ENCODE data around the gene GLI3. TPM values are rescaled to one million over a fixed set of nuclear protein-coding genes. Genes with fewer than 3 reads are reported as not detected.

Gene GLI3
- total RNA-seq, 1 experiment from 2014 or later, result 46.2 TPM

DNA sequence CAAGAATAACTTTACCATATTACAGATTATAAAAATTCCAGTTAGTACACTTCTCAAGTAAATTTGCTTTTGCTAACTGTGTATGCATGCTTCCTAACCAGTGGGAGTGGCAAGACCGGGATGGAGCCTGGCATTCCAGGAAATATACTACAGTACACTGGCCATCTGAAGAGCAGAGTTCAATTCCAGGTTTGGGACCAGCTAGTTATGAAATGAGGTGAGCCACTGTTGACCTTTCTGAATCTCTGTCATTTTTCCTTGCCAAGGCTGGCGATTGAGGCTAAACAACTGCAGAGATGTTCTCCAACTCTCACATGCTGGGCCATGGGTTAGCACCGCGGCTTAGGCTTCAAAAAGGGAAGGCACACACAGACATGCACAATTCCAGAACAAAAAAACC is 258.2 kb downstream of the GLI3 start (continued):
- TF ChIP-seq, protein P1, sequence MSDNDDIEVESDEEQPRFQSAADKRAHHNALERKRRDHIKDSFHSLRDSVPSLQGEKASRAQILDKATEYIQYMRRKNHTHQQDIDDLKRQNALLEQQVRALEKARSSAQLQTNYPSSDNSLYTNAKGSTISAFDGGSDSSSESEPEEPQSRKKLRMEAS (CRISPR knock-in tag; IDR thresholded peaks at IDR 0.05), result no peak
- no peak for TF ChIP-seq SMAD4 (CRISPR knock-in tag; IDR thresholded peaks at IDR 0.05)
- TF ChIP-seq GRHL2 (CRISPR knock-in tag; IDR thresholded peaks at IDR 0.05; ENCODE audit: insufficient replicate concordance, severe bottlenecking), result no peak

DNA sequence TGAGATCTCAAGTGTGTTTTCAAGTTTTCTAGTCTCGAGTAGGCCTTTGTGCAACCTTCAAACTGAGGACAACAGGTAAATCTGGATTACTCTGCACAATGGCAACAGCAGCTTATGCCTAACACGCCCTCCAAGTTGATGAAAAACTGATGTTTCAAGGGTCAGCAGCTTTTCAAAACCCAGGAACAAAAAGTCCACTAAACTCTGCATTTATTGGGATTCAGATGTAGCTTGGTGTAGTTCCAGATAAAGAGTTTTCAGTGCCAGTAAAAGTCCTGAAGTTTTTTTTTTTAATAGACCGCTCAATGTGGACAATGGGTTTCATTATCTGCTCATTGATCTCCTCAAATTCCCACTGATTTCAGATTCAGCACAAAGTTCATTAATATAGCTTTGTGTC is 259.3 kb downstream of the GLI3 start:
- POLR2A ChIA-PET, result no interaction called here
- no peaks in the 10 kb centered on the region for H3K27me3 Mint-ChIP-seq (ENCODE audit: low read depth)
- no peak for DNase-seq (ENCODE audit: low spot score)
- ATAC-seq, result no peak
- H3K9me3 Mint-ChIP-seq, result no peaks in the 10 kb centered on the region
- H3K4me3 Mint-ChIP-seq, result no peak overlapping the region
- H3K36me3 Mint-ChIP-seq, result peaks cover 12% of the 10 kb centered on the region
- CTCF ChIA-PET, result interaction anchor here (0.5 to 3.3 kb wide), 22 partner anchors 13 to 899 kb away, joined by 3 to 28 read pairs (median 4); no protein-coding TSS in a partner anchor
- H3K27ac Mint-ChIP-seq, result peak overlapping the region; percentile 75; the same call in 1 of the 2 replicates
- H3K4me1 Mint-ChIP-seq, result peaks cover 14% of the 10 kb centered on the region
- TF ChIP-seq, protein P2, sequence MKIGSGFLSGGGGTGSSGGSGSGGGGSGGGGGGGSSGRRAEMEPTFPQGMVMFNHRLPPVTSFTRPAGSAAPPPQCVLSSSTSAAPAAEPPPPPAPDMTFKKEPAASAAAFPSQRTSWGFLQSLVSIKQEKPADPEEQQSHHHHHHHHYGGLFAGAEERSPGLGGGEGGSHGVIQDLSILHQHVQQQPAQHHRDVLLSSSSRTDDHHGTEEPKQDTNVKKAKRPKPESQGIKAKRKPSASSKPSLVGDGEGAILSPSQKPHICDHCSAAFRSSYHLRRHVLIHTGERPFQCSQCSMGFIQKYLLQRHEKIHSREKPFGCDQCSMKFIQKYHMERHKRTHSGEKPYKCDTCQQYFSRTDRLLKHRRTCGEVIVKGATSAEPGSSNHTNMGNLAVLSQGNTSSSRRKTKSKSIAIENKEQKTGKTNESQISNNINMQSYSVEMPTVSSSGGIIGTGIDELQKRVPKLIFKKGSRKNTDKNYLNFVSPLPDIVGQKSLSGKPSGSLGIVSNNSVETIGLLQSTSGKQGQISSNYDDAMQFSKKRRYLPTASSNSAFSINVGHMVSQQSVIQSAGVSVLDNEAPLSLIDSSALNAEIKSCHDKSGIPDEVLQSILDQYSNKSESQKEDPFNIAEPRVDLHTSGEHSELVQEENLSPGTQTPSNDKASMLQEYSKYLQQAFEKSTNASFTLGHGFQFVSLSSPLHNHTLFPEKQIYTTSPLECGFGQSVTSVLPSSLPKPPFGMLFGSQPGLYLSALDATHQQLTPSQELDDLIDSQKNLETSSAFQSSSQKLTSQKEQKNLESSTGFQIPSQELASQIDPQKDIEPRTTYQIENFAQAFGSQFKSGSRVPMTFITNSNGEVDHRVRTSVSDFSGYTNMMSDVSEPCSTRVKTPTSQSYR (CRISPR knock-in tag; IDR thresholded peaks at IDR 0.05), result no peak
- TF ChIP-seq, protein P3, sequence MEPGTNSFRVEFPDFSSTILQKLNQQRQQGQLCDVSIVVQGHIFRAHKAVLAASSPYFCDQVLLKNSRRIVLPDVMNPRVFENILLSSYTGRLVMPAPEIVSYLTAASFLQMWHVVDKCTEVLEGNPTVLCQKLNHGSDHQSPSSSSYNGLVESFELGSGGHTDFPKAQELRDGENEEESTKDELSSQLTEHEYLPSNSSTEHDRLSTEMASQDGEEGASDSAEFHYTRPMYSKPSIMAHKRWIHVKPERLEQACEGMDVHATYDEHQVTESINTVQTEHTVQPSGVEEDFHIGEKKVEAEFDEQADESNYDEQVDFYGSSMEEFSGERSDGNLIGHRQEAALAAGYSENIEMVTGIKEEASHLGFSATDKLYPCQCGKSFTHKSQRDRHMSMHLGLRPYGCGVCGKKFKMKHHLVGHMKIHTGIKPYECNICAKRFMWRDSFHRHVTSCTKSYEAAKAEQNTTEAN (CRISPR knock-in tag; IDR thresholded peaks at IDR 0.05), result no peak
- TF ChIP-seq, protein P4, sequence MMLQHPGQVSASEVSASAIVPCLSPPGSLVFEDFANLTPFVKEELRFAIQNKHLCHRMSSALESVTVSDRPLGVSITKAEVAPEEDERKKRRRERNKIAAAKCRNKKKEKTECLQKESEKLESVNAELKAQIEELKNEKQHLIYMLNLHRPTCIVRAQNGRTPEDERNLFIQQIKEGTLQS (CRISPR knock-in tag; conservative IDR thresholded peaks at IDR 0.05), result no peak
- TF ChIP-seq SP1 (CRISPR knock-in tag; conservative IDR thresholded peaks at IDR 0.05) (no peak), NFYB (CRISPR knock-in tag; conservative IDR thresholded peaks at IDR 0.05; ENCODE audit: low read depth) (no peak), CREB1 (CRISPR knock-in tag; IDR thresholded peaks at IDR 0.05) (no peak), TEAD4 (CRISPR knock-in tag; IDR thresholded peaks at IDR 0.05) (no peak), CREM (CRISPR knock-in tag; IDR thresholded peaks at IDR 0.05) (no peak)
- TF ChIP-seq, protein P5, sequence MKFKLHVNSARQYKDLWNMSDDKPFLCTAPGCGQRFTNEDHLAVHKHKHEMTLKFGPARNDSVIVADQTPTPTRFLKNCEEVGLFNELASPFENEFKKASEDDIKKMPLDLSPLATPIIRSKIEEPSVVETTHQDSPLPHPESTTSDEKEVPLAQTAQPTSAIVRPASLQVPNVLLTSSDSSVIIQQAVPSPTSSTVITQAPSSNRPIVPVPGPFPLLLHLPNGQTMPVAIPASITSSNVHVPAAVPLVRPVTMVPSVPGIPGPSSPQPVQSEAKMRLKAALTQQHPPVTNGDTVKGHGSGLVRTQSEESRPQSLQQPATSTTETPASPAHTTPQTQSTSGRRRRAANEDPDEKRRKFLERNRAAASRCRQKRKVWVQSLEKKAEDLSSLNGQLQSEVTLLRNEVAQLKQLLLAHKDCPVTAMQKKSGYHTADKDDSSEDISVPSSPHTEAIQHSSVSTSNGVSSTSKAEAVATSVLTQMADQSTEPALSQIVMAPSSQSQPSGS (CRISPR knock-in tag; IDR thresholded peaks at IDR 0.05; ENCODE audit: borderline replicate concordance, low read depth), result no peak
- TF ChIP-seq, protein P6, sequence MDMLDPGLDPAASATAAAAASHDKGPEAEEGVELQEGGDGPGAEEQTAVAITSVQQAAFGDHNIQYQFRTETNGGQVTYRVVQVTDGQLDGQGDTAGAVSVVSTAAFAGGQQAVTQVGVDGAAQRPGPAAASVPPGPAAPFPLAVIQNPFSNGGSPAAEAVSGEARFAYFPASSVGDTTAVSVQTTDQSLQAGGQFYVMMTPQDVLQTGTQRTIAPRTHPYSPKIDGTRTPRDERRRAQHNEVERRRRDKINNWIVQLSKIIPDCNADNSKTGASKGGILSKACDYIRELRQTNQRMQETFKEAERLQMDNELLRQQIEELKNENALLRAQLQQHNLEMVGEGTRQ (CRISPR knock-in tag; IDR thresholded peaks at IDR 0.05), result no peak
- TF ChIP-seq, protein P7, sequence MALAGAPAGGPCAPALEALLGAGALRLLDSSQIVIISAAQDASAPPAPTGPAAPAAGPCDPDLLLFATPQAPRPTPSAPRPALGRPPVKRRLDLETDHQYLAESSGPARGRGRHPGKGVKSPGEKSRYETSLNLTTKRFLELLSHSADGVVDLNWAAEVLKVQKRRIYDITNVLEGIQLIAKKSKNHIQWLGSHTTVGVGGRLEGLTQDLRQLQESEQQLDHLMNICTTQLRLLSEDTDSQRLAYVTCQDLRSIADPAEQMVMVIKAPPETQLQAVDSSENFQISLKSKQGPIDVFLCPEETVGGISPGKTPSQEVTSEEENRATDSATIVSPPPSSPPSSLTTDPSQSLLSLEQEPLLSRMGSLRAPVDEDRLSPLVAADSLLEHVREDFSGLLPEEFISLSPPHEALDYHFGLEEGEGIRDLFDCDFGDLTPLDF (CRISPR knock-in tag; IDR thresholded peaks at IDR 0.05), result no peak
- TF ChIP-seq, protein P8, sequence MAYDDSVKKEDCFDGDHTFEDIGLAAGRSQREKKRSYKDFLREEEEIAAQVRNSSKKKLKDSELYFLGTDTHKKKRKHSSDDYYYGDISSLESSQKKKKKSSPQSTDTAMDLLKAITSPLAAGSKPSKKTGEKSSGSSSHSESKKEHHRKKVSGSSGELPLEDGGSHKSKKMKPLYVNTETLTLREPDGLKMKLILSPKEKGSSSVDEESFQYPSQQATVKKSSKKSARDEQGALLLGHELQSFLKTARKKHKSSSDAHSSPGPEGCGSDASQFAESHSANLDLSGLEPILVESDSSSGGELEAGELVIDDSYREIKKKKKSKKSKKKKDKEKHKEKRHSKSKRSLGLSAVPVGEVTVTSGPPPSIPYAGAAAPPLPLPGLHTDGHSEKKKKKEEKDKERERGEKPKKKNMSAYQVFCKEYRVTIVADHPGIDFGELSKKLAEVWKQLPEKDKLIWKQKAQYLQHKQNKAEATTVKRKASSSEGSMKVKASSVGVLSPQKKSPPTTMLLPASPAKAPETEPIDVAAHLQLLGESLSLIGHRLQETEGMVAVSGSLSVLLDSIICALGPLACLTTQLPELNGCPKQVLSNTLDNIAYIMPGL (CRISPR knock-in tag; IDR thresholded peaks at IDR 0.05), result no peak
- TF ChIP-seq, protein P9, sequence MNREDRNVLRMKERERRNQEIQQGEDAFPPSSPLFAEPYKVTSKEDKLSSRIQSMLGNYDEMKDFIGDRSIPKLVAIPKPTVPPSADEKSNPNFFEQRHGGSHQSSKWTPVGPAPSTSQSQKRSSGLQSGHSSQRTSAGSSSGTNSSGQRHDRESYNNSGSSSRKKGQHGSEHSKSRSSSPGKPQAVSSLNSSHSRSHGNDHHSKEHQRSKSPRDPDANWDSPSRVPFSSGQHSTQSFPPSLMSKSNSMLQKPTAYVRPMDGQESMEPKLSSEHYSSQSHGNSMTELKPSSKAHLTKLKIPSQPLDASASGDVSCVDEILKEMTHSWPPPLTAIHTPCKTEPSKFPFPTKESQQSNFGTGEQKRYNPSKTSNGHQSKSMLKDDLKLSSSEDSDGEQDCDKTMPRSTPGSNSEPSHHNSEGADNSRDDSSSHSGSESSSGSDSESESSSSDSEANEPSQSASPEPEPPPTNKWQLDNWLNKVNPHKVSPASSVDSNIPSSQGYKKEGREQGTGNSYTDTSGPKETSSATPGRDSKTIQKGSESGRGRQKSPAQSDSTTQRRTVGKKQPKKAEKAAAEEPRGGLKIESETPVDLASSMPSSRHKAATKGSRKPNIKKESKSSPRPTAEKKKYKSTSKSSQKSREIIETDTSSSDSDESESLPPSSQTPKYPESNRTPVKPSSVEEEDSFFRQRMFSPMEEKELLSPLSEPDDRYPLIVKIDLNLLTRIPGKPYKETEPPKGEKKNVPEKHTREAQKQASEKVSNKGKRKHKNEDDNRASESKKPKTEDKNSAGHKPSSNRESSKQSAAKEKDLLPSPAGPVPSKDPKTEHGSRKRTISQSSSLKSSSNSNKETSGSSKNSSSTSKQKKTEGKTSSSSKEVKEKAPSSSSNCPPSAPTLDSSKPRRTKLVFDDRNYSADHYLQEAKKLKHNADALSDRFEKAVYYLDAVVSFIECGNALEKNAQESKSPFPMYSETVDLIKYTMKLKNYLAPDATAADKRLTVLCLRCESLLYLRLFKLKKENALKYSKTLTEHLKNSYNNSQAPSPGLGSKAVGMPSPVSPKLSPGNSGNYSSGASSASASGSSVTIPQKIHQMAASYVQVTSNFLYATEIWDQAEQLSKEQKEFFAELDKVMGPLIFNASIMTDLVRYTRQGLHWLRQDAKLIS (CRISPR knock-in tag; IDR thresholded peaks at IDR 0.05; ENCODE audit: borderline replicate concordance), result no peak
- TF ChIP-seq, protein P10, sequence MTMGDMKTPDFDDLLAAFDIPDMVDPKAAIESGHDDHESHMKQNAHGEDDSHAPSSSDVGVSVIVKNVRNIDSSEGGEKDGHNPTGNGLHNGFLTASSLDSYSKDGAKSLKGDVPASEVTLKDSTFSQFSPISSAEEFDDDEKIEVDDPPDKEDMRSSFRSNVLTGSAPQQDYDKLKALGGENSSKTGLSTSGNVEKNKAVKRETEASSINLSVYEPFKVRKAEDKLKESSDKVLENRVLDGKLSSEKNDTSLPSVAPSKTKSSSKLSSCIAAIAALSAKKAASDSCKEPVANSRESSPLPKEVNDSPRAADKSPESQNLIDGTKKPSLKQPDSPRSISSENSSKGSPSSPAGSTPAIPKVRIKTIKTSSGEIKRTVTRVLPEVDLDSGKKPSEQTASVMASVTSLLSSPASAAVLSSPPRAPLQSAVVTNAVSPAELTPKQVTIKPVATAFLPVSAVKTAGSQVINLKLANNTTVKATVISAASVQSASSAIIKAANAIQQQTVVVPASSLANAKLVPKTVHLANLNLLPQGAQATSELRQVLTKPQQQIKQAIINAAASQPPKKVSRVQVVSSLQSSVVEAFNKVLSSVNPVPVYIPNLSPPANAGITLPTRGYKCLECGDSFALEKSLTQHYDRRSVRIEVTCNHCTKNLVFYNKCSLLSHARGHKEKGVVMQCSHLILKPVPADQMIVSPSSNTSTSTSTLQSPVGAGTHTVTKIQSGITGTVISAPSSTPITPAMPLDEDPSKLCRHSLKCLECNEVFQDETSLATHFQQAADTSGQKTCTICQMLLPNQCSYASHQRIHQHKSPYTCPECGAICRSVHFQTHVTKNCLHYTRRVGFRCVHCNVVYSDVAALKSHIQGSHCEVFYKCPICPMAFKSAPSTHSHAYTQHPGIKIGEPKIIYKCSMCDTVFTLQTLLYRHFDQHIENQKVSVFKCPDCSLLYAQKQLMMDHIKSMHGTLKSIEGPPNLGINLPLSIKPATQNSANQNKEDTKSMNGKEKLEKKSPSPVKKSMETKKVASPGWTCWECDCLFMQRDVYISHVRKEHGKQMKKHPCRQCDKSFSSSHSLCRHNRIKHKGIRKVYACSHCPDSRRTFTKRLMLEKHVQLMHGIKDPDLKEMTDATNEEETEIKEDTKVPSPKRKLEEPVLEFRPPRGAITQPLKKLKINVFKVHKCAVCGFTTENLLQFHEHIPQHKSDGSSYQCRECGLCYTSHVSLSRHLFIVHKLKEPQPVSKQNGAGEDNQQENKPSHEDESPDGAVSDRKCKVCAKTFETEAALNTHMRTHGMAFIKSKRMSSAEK (CRISPR knock-in tag; IDR thresholded peaks at IDR 0.05; ENCODE audit: borderline replicate concordance), result no peak

All from WTC11 (cell line).